H1 (cell line): Measurements from ENCODE around the gene ADAMTS15. TPM values are rescaled to one million over a fixed set of nuclear protein-coding genes. Genes with fewer than 3 reads are reported as not detected.

Source experiments
- EGR1 ChIP-seq: IDR thresholded peaks from 2 replicates; pipeline ENCODE4 v1.6.1; 2011; ENCODE audit warnings: low read depth, low read length, borderline replicate concordance
- HDAC2 ChIP-seq, 2 experiments: fragments of 300-600 bp in 1 of 2; sonication (generic) in 1 of 2; IDR thresholded peaks; 2 replicates each; pipeline ENCODE4 v1.6.1; 2011 to 2012; ENCODE audit warnings: low read depth in 2 of 2, low read length in 2 of 2, mild to moderate bottlenecking in 2 of 2, moderate library complexity in 2 of 2, borderline replicate concordance in 1 of 2, inconsistent platforms in 1 of 2
- JUN ChIP-seq: IDR thresholded peaks from 2 replicates; pipeline ENCODE4 v1.6.1; 2011; ENCODE audit warnings: low read depth, mild to moderate bottlenecking, improper control_type of control experiment, low read length
- RNF2 ChIP-seq: fragments of 200-900, 300-1000 bp; sonication (generic); IDR thresholded peaks from 2 replicates; pipeline ENCODE4 v1.7.1; 2016; ENCODE audit warnings: borderline replicate concordance, low read depth, mild to moderate bottlenecking, antibody characterized with exemption, low read length; ENCODE audit not compliant: poor library complexity, severe bottlenecking; ENCODE audit errors: missing control alignments
- SIX5 ChIP-seq: IDR thresholded peaks from 2 replicates; pipeline ENCODE4 v1.6.1; 2011; ENCODE audit warnings: mild to moderate bottlenecking, low read depth, low read length
- polyA plus RNA-seq, 7 experiments: library from polyadenylated mRNA; depleted of rRNA in 3 of 7; stranded (reverse) in 5 of 7; unstranded in 2 of 7; fragments of >200 nt in 5 of 7; fragments of 200-250 nt in 2 of 7; gene quantifications; 1 replicate in 5 of 7; 2 replicates in 1 of 7; 4 replicates in 1 of 7; pipeline versions ENCODE4 v1.2.1 to v1.2.3, GENCODE V29; 2011 to 2013; ENCODE audit warnings: missing spikeins in 2 of 7, mixed read lengths in 2 of 7
- total RNA-seq: library from RNA; stranded (reverse); fragmentation: NEBNext Ultra II Directional; extraction: Animal tissue kit (Norgen Biotek cat#: 25700); gene quantifications from 2 replicates; pipeline ENCODE4 v1.2.1, GENCODE V29; 2021

Gene ADAMTS15
- total and polyA plus RNA-seq, 2 of the 8 experiments (the other 6 are each of a cell fraction or from before 2014, with no cell fraction given), result 1.7 to 4.7 TPM

DNA sequence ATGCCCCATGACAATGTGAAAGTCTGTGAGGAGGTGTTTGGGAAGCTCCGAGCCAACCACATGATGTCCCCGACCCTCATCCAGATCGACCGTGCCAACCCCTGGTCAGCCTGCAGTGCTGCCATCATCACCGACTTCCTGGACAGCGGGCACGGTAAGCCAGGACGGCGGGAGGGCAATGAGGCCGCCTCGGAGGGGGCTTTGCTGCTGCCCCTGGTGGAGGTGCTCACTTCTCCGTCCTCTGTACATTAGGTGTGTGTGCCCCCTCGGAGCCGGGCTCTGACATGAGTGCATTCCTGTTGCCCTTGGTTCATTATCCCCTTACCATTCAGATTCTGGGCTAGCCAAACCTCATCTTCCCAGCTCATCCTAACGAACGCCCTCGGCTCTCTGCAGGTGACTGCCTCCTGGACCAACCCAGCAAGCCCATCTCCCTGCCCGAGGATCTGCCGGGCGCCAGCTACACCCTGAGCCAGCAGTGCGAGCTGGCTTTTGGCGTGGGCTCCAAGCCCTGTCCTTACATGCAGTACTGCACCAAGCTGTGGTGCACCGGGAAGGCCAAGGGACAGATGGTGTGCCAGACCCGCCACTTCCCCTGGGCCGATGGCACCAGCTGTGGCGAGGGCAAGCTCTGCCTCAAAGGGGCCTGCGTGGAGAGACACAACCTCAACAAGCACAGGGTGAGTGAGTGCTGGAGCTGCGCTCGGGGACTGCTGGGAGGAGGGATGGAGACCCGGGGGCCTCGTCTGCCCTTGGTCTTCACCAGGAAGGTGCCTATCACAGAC lies 13.8 kb downstream of the ADAMTS15 start (continued):
- TF ChIP-seq JUN (no peak), SIX5 (no peak), RNF2 (no peak), EGR1 (no peak), HDAC2 (IDR thresholded peaks at IDR 0.05; ENCODE audit: borderline replicate concordance in 1 of 2, low read depth in 2 of 2, low read length in 2 of 2) (no peak)
- TF ChIP-seq, all 59 proteins: peak for 0
